Measurements from ENCODE around the gene FGFR4. TPM values are rescaled to one million over a fixed set of nuclear protein-coding genes. Genes with fewer than 3 reads are reported as not detected.

FGFR4 gene
- total RNA-seq, 1 donor from 2014 or later = 12.0 TPM

DNA sequence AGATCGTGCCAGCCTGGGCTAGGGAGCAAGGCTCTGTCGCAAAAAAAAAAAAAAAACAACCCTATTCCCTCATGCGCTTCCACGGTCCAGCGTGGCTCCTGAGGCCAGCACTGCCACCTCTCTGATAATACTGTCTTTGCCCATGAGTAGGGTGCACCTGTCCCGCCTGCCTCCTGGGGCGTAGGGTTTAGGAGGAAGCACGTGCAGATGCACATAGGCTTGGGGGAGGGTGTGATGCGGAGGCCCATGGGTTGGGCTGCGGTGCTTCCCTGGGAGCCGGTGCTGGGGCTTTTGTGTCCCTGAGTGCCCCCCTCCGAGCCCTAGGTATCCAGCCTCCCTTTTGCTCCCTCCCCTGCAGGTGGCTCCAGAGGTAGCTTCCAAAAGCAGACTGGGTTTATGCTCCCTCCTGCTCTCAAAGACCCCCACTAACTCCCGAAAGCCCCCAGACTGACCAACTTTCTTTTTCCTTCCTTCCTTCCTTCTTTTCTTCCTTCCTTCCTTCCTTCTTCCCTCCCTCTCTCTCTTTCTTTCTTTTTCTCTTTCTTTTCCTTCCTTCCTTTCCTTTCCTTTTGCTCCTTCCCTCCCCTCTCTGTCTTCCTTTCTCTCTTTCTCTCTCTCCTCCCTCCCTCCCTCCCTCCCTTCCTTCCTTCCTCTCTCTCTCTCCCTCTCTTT lies 12.8 kb downstream of the FGFR4 start:
- H3K27me3 ChIP-seq = no peaks in the 10 kb centered on the region
- TF ChIP-seq, protein P1, sequence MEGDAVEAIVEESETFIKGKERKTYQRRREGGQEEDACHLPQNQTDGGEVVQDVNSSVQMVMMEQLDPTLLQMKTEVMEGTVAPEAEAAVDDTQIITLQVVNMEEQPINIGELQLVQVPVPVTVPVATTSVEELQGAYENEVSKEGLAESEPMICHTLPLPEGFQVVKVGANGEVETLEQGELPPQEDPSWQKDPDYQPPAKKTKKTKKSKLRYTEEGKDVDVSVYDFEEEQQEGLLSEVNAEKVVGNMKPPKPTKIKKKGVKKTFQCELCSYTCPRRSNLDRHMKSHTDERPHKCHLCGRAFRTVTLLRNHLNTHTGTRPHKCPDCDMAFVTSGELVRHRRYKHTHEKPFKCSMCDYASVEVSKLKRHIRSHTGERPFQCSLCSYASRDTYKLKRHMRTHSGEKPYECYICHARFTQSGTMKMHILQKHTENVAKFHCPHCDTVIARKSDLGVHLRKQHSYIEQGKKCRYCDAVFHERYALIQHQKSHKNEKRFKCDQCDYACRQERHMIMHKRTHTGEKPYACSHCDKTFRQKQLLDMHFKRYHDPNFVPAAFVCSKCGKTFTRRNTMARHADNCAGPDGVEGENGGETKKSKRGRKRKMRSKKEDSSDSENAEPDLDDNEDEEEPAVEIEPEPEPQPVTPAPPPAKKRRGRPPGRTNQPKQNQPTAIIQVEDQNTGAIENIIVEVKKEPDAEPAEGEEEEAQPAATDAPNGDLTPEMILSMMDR (IDR thresholded peaks at IDR 0.05) = no peak
- no peak for TF ChIP-seq POLR2AphosphoS5 (IDR thresholded peaks at IDR 0.05; ENCODE audit: insufficient read depth in 1 of 2, low read depth in 1 of 2)
- no peak for TF ChIP-seq POLR2A (IDR thresholded peaks at IDR 0.05)
- H3K4me1 ChIP-seq = peaks cover 14% of the 10 kb centered on the region
- H3K4me3 ChIP-seq = no peak overlapping the region
- intact Hi-C loops (cut with DNase I) = no loop called here
- no peaks in the 10 kb centered on the region for H3K36me3 ChIP-seq
- H3K27ac ChIP-seq = no peak overlapping the region
- H3K9me3 ChIP-seq = no peaks in the 10 kb centered on the region
- DNase-seq (ENCODE audit: extremely low spot score in 2 of 2) = no peak

DNA sequence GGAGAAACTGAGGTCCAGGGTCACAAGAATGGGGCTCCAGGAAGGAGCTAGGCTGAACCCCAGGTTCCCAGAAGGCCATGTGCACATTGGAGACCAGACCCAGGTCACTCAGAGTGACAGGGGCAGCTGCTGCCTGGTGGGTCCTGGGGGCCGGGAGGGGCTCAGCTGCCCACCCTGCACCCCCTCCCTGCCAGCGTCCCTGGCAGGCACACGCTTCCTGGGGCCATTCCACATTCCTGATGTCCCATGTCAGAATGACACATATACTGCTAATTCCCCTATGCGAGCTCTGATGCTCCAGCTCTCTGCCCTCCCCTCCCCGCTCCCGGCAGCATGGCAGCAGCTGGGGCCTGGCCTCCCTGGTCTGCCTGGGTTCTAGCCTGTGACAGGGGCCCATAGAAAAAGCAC lies 14.0 kb downstream of the FGFR4 start:
- Histone ChIP-seq H3K4me1 (peaks cover 4% of the 10 kb centered on the region), H3K27ac (no peak overlapping the region), H3K36me3 (no peaks in the 10 kb centered on the region), H3K27me3 (no peaks in the 10 kb centered on the region), H3K9me3 (no peaks in the 10 kb centered on the region), H3K4me3 (no peak overlapping the region)
- no peak for DNase-seq (ENCODE audit: extremely low spot score in 2 of 2)
- intact Hi-C loops (cut with DNase I) = no loop called here
- TF ChIP-seq POLR2AphosphoS5 (IDR thresholded peaks at IDR 0.05; ENCODE audit: insufficient read depth in 1 of 2, low read depth in 1 of 2) (no peak), POLR2A (IDR thresholded peaks at IDR 0.05) (no peak)
- TF ChIP-seq, protein P1 (IDR thresholded peaks at IDR 0.05) = no peak

DNA sequence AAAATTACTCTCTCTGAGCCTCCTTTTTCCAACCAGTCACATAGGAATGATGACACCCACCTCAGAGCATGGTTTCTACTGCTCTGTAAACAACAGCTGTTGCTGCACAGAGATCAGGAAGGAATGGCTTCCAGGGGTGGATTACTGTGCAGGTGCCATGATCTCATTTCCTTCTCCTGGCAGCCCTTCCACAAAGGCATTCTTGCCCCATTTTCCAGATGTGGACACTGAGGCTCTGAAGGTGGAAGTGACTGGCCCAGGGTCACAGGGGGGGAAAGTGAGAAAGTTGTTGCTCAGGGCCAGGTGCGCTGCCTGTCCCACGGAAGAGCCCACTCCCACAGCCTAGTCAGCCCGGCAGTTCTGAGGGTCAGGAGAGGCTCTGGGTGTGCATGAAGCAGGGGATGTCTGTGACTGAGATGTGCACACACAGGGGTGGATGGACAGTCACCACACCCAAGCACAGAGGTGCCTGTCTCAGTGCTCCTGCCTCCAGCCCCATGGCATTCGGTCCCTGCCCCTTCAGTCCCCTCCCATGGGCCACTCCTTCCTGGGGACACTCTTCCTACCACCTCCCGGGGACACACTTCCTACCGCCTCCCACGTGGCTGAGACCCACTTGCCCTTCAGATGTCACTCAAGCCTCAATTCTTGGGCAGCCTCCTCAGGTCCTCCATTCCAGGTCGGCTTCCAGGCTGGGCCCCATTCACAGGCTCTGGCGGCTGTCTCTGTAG lies 17.0 kb downstream of the FGFR4 start:
- peaks cover 1% of the 10 kb centered on the region for H3K4me1 ChIP-seq
- no peak for DNase-seq (ENCODE audit: extremely low spot score in 2 of 2)
- TF ChIP-seq POLR2A (IDR thresholded peaks at IDR 0.05) (no peak), POLR2AphosphoS5 (IDR thresholded peaks at IDR 0.05; ENCODE audit: insufficient read depth in 1 of 2, low read depth in 1 of 2) (no peak)
- TF ChIP-seq, protein P1 (IDR thresholded peaks at IDR 0.05) = no peak
- H3K27me3 ChIP-seq = no peaks in the 10 kb centered on the region
- H3K4me3 ChIP-seq = no peak overlapping the region
- intact Hi-C loops (cut with DNase I) = no loop called here
- H3K36me3 ChIP-seq = no peaks in the 10 kb centered on the region
- H3K9me3 ChIP-seq = no peaks in the 10 kb centered on the region
- no peak overlapping the region for H3K27ac ChIP-seq

DNA sequence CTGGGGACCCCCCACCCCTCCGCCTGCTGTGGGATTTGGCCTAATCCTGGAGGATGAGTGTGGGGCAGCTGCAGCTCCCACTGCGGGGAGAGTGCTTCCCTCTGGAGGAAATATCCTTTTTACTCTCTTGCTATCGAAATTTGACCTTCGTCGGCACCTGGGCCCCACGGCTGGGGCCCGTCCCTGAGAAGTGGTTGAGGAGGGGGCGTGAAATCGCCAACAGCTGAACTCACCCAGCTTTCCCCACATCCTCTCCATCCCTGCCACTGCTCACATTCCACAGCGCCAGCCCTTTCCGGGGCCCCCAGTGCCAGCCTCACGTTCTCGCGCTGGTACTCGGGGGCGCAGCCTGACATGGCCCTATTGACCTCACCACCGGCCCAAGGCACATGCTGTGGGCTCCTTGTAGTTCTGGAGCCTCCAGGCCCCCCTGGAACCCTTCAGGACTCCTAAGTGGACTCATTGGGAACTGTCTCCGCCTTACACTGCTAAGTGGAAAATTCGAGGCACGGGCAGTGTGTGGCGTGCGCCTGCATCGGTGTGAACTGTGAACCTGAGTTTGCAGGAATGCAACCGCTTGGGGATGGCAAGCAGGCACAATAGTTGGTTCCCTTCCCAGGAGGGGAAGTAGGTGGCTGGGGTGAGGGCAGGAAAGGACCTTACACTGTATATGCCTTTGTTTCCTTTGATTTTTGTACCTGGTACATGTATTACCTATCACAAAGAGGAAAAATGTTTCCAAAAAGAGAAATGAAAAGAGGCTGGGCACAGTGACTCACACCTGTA lies 19.2 kb downstream of the FGFR4 start:
- Histone ChIP-seq H3K9me3 (no peaks in the 10 kb centered on the region), H3K4me1 (no peaks in the 10 kb centered on the region), H3K27ac (no peak overlapping the region), H3K4me3 (no peak overlapping the region), H3K27me3 (no peaks in the 10 kb centered on the region), H3K36me3 (no peaks in the 10 kb centered on the region)
- no peak for DNase-seq (ENCODE audit: extremely low spot score in 2 of 2)
- TF ChIP-seq POLR2AphosphoS5 (IDR thresholded peaks at IDR 0.05; ENCODE audit: insufficient read depth in 1 of 2, low read depth in 1 of 2) = no peak
- TF ChIP-seq, protein P1 (IDR thresholded peaks at IDR 0.05) = no peak
- no peak for TF ChIP-seq POLR2A (IDR thresholded peaks at IDR 0.05)
- intact Hi-C loops (cut with DNase I) = no loop called here
